Fibroblast of skin of abdomen (primary cell): ENCODE data around the gene USO1. TPM values are rescaled to one million over a fixed set of nuclear protein-coding genes. Genes with fewer than 3 reads are reported as not detected.
"Not testable (repeated sequence)": the region's sequence is repeated elsewhere in the genome, so short reads cannot be mapped to it uniquely, and the experiment has no call there.

Experiments used
- DNase-seq: peaks from one replicate; pipeline ENCODE4 v3.0.0-alpha.2; 2013
- polyA plus RNA-seq, 2 experiments: library from polyadenylated mRNA; unstranded; fragments of 120-200 nt; gene quantifications; one replicate each; pipeline ENCODE4 v1.2.1, GENCODE V29; 2013; ENCODE audit not compliant: insufficient read length in 2 of 2

Gene USO1, protein sequence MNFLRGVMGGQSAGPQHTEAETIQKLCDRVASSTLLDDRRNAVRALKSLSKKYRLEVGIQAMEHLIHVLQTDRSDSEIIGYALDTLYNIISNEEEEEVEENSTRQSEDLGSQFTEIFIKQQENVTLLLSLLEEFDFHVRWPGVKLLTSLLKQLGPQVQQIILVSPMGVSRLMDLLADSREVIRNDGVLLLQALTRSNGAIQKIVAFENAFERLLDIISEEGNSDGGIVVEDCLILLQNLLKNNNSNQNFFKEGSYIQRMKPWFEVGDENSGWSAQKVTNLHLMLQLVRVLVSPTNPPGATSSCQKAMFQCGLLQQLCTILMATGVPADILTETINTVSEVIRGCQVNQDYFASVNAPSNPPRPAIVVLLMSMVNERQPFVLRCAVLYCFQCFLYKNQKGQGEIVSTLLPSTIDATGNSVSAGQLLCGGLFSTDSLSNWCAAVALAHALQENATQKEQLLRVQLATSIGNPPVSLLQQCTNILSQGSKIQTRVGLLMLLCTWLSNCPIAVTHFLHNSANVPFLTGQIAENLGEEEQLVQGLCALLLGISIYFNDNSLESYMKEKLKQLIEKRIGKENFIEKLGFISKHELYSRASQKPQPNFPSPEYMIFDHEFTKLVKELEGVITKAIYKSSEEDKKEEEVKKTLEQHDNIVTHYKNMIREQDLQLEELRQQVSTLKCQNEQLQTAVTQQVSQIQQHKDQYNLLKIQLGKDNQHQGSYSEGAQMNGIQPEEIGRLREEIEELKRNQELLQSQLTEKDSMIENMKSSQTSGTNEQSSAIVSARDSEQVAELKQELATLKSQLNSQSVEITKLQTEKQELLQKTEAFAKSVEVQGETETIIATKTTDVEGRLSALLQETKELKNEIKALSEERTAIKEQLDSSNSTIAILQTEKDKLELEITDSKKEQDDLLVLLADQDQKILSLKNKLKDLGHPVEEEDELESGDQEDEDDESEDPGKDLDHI
- 93.3 TPM for polyA plus RNA-seq (2013, experiment 1 of 2; ENCODE audit: insufficient read length)
- polyA plus RNA-seq (2013, experiment 2 of 2; ENCODE audit: insufficient read length), result 91.5 TPM

DNA sequence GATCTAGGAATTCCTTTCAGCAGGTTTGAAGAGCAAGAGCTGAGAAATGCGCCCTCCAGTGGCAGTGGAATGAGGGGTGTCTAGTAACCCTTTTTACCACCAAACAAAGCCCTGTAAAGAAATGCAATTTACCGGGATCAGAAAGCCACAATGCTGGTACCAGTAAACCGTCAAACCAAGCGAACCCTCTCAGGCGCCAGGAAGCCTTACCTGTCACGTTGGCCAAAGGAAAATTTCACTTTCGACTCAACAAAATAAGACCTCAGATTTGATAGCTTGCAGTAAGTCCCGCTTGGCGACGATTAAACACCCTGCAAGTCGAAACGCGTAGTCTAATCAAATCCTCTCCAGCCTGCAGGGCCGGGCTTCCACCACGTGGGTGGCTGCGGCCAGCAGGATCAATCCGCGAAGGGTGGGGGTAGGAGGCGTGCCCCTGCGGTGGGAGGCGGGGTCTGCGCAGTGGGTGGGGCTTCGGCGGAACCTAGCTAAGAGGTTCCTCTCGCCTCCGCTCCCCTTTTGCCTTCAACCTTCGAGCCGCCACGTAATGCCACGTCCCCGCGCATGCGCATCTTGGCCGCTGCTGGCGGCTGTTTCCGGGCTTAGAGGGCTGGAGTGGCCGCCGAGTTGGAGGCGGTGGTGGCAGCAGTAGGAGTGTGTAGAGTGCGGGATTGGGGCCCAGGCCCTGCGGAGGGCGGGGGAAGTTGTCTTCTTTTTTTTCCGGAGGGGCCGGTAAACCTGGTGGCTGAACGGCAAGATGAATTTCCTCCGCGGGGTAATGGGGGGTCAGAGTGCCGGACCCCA lies at the start of gene USO1:
USO1 (plus strand) TSS at position 512 of the 801 bp plus-strand sequence; CDS start at position 755, 243 bp downstream.
- peak; percentile 99 for DNase-seq

DNA sequence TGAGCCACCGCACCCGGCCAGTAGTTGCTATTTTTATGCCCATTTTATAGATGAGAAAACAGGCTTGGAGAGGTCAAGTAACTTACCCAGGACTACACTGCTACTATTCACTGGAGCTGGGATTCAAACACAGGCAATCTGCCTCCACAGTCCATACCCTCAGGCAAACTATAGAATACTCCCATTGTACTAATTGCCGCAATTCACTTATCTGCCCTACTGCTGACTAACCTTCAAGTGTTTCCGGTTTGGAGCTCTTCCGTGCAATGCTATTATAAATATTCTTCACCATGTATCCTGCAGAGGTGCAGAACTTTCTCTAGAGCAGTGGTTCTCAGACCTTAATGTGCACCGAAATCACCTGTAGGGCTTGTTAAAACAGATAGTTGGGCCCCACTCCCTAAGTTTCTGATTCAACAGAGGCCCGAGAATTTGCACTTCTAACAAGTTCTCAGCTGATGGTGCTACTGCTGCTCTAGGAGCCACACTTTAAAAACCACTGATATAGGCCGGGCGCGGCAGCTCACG lies 49.3 kb upstream of the USO1 start:
- no peak for DNase-seq

DNA sequence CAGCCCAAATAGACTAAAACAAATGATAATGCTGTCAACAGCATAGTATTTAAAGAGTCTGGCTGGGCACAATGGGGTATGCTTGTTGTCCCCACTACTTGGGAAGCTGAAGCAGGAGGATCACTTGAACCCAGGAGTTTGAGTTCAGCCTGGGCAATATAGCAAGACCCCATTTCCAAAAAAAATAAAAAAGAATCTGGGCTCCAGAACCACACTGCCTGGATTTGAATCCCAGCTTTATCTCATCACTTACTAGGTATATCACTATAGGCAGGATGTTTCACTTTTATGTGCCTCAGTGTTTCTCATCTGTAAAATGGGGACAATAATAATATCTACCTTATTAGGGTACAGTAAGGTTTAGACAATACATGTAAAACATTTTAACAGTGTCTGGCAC lies 45.9 kb upstream of the USO1 start:
- DNase-seq, result no peak

DNA sequence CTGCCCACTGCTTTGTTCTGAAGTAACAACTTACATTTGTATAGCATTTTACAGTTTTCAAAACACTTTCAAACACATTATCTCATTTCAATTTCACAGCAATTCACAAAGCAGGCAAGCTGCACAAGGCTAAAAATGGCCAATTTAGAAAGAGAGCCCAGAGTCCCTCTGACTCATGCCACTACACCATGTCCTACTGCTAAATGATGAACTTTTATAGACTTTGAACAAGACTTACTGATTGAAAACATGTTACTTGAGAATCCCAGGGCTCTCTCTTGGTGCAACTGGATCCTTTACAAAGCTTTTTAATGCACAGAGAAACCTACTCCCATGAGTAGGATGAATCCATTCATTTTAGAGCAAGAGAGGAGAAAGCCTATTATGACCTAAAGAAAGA lies 45.4 kb upstream of the USO1 start:
- peak; percentile 21 for DNase-seq

DNA sequence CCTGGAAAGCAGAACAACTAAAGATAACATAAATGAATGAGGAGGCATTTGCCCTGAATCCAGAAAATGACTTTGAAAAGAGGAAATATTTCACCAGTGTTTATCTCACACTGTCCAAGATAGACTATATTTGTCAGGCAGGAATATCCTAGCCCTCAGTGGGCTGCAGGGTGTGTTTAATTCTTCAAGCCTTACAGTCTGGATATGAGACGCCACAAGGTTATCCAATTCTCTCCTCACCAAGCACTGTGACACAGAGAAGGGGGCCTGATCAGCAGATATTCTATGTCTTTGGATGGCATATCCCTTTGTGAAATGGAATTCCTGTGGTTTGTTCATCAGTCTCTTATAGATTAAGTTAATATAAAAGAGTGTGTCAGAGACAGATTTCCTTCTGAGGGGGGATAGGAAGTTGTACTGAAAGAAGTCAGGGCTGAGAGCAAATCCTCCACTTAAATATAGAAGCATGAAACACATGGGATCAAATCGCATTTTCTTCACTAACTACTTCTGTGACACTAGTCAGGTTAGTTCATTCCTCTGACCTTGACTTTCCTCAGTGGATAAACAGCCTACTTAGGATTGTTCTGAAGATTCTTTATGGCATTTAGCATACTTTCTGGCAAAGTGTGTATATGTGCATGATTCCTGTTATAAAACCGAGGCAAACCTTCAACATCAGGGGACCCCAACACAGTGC lies 44.4 kb upstream of the USO1 start:
- DNase-seq, result peak; percentile 23

DNA sequence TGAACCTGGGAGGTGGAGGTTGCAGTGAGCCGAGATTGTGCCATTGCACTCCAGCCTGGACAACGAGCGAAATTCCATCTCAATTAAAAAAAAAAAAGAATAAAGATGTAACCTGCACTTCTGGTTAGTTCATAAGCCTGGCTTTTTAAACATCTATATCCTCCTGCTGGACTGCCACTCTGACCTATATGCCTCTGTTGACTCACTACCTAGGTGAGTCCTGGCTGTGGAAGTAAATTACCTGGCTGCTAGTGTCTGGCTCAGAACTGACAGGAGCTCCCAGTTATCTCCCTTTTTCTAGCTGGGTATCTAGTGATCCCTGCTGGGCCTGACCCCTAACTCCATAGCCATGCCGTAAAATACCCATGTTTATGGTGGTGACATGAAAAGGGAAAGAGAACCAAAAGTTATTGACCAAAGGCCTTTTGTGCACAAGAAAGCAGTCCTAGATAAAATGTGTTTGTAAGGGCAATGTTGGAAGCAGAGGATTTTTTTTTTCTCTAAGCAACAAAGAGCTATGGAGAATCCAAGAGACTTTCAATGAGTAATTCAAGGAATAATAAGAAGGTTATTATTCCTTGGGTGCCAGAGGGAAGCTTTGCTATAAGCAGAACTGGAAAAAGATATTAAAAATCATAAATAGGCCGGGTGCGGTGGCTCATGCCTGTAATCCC lies 40.8 kb upstream of the USO1 start:
- no peak for DNase-seq

DNA sequence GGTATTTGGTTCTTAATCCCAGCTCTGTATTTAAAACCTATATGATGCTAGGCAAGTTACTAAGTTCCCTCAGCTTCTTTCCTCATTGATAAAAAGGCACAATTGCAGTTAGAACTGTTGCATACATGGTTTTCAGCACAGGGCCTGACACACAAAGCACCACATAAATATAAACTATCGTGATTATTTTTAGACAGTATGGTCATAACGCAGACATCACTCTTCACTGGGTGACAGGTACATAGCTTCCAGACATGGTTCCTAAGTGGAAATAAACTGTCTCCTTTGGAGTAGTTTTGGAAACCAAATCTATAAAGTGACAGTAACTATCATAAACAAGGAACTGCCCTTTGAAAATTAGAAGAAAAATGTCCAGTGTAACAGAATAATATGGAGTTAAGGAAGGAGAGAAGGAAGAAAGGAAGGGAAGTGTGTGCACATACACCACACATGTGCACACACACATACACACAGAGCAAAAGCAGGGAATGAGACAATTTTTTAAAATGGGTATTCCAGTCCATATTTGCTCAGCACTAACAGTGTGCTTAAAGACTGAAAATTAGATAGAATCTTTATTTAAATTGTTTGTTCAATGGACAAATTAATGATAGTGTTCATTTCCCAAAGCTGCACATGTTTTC lies 38.7 kb upstream of the USO1 start:
- no peak for DNase-seq

DNA sequence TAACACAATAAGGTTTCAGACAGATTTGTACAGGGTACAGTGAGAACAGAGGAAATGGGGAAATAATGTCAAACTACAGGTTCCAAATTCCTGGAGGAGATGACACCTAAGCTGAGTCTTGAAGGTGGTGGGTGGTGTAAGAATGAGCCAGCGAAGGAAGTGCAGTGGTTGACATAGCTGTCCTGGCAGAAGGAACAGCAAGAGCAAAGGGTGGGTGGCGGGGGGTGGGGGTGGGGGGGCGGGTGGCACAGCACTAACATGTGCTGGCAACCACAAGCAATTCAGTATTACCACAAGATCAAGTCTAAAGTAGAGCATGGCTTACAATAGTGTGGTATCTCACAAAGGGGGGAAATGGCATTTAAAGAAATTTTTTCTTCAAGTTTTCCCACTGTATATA lies 38.0 kb upstream of the USO1 start:
- DNase-seq, result no peak

DNA sequence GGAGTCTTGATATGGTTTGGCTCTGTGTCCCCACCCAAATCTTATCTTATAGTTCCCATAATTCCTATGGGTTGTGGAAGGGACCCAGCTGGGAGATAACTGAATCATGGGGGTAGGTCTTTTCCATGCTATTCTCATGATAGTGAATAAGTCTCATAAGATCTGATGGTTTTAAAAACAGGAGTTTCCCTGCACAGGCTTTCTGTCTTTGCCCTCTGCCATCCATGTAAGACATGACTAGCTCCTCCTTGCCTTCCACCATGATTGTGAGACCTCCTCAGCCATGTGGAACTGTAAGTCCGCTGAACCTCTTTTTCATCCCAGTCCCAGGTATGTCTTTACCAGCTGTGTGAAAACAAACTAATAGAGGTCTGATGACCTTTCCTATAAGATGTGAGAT lies 37.3 kb upstream of the USO1 start:
- DNase-seq, result not testable (repeated sequence)

DNA sequence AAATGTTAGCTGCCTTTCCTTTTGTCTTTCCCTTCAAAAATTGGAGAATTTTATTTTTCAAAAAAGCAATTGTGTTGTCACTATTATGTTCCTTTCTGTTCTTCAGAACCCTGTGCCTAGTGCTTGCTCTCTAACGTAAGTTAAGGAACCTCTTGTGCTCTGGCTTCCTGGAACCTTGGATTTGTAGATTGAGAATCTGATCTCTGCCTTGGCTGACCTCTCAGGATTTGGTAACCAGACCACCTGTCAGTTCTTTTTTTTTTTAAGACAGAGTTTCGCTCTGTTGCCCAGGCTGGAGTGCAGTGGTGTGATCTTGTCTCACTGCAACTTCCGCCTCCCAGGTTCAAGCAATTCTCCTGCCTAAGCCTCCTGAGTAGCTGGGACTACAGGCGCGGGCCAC lies 32.3 kb upstream of the USO1 start:
- not testable (repeated sequence) for DNase-seq

DNA sequence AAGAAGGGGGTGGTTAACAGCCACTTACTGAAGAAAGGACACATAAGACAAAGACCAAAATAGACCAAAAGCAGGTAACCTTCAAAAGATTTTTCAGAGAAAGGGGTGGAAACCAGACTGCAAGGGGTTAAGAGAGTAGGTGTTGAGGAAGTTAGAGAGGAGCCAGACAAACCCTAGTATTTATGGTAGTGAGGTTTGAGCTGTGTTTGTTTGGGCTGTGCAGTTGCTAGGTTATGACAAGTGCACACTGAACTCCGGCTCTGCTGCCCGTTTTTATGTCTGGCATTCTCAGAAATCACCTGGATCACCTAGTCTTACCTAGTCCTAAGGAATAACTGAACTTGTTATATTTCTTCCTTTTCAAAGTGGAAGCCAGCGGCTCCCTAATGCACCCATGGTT lies 28.3 kb upstream of the USO1 start:
- no peak for DNase-seq

DNA sequence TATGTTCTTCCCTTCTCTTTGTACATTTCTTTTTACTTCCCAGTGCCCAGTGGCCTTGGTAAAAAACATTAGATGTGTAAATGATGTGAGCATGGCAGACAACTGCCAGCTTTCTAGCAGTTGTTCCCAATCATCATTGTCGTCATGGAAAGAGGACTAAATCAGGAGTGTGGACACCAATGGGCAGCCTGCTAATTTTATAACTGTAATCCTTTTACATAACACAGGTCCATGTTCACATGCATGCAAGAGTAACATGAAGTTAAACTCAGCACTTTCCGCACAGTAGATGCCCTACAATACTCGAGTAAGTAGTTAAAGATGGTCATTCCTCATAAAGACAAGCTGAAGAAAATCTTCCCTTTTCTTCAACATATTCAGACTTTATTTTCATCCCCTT lies 27.8 kb upstream of the USO1 start:
- no peak for DNase-seq

DNA sequence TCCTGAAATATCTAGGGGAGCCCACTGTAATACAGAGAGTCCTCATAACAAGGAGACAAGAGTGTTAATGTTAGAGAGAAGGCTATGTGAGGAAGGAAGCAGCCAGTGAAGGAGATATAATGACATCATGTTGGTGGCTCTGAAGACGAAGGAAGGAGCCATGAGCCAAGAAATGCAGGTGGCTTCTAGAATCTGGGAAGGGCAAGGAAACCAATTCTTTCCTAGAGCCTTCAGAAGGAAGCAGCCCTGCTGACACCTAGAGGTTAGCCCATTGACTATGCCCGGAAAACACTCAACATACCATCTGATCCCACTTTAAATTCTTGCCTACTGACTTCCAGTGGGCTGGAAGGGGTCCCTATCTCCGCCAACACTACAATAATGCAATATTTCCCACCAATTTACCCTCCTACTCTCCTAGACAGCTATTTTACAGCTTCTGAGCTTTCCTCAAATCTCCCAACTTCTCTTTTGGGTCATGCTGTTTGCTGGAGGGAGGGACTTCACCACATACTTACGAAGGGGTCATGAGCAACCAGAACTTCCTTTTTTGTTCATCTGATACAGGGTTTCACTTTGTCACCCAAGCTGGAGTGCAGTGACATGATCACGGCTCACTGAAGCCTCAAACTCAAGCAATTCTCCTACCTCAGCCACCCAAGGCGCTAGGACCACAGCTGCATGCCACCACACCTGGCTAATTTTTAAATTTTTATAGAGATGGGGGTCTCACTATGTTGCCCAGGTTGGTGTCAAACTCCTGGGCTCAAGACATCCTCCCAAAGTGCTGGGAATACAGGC lies 26.0 kb upstream of the USO1 start:
- DNase-seq, result no peak

DNA sequence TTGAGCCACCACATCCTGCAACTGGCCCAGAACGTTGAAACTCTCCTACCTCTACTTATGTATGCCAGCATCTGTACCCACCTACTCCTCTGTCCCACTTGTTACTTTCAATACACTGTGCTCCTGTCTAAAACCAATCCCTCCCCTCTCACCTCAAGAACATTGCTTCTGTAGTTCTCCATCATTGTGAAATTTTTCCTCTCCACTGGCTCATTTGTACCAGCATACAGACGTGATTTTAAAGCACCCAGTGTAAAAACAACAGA lies 25.5 kb upstream of the USO1 start:
- DNase-seq, result no peak

DNA sequence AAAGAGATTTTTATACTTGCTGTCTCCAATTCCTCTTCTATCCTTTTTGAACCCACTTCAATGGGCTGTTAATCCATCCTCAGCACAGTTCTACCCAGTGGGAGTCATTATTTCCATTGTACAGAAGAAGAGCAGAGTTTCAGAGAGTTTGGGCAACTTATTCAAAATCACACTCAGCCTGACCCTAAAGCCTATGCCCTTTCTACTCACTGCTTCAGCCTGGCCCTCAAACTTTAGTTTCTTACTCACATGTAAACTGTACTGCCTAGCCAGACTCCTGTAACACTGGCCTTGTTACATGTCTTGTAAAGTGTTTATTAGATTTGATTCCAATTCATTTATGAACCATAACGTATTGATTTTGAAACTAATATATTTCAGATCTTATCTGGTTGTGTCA lies 25.1 kb upstream of the USO1 start:
- DNase-seq, result no peak

DNA sequence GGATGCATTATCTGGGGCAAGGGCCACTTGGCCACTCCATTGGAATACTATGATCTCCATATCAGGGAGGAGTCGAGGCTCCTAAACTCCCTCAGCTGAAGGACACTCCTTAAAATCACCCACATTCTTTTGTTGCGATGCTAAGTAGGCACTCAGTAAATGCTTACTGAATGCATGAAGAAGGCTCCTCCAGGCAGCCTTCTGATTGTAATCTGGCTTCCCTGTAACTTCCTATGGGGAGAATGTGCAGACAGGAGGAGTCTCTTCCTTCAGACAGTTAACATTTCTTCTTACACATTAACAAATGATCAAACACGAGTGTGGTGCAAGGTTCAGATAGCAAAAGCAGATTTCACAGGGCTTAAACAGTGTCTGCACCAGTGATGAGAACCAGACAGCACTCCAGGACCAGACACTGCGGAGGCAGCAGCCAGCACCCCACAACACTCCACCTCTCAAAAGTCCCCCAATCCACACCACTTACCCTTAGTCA lies 21.4 kb upstream of the USO1 start:
- no peak for DNase-seq

DNA sequence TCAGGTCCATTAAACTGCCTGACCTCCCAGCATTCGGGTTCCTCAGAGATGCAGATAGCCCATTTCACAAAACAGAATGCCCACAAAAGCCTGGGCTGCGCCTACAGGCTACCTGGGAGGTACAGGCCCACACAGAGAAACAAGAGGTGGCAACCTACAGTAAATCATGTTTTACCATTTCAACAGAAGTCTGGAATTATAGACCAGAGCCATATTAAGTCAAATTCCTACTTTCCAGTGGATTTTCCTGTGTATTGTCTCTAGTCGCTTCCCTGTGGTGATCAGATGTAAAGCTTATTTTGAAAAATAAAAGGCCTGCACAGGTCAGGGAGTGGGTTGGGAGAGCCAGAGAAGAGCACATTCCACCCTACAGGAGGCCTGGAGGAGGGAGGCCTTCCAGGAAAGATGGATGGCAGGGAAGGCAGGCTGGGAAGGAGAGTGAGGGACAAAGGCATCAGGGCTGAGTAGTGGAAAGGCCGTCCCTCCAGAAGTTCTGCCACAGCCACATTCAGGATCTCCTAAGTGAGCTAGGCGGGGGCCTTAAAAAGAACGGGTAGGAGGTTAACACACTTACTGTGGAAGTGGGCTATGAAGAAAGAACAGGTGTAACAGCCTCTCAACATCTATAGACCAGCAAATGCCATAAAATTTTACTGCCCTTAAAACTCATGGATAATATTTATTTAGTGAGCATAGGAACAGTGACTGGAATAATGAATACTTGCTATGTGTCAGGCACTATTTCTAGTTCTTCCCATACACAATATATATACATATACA lies 19.0 kb upstream of the USO1 start:
- no peak for DNase-seq

DNA sequence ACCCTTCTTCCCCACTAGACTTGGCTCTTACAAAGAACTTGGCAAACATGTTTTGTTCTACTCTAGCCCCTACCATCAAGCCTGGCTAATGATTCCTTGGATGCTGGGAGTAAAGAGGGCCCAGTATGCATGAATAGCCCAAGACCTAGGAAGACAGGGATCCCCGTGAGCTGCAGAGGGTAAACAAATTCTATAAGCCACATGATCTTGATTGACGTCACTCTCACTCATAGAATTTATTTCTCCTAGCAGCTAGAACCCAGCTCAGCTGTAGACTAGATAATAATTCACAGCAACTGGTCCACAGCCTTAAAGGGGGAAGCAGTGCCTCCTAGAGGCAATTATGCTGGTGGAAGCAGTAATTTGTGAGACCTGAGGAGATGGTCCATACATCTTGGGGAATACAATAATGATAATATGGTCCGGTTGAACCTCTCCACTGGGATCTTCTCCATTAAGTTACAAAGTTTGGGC lies 16.1 kb upstream of the USO1 start:
- no peak for DNase-seq

DNA sequence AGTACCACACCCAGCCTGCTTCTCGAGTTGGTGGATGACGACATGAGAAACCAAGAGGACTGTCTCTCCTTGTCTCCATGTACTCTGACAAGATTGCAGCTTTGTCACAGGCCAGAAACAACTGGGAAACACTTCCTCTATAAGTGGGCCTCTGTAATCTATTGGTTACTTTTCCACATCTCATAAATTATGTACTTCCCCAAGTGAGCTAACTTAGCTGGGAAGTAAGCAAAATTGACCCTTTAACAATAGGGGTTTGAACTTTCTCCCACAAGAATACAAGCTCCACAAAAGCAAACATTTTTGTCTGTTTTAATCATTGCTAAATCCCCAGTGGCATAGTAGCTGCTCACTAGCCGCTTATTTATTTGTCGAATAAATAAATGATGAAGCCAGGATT lies 14.1 kb upstream of the USO1 start:
- no peak for DNase-seq
